A549 (cell line): ENCODE measurements around the gene IL1A. TPM values are rescaled to one million over a fixed set of nuclear protein-coding genes. Genes with fewer than 3 reads are reported as not detected.

Experiments
- ATAC-seq, 2 experiments: fragments of 200-7000 bp in 1 of 2; fragments of >200 bp in 1 of 2; cut with Nextera tagmentation in 1 of 2; cut with Tn5 transposase in 1 of 2; 3 replicates each; pipeline versions ENCODE4 v1.8.0 to v1.9.1; 2018 to 2020; ENCODE audit warnings: mild to moderate bottlenecking in 1 of 2, moderate library complexity in 1 of 2
- CTCF ChIA-PET: fragments of 300-600 bp; sonication (Branson Sonifier 250); formaldehyde crosslinking; extraction: SDS; loops from one replicate; lab custom pipeline; 2021; ENCODE audit warnings: antibody characterized with exemption, inconsistent platforms; lab: Yijun Ruan, JAX
- POLR2A ChIA-PET: fragments of 350-600 bp; formaldehyde crosslinking; extraction: SDS; loops from one replicate; lab custom pipeline; 2021; ENCODE audit warnings: antibody characterized with exemption, inconsistent platforms; lab: Yijun Ruan, JAX
- DNase-seq, 2 experiments: peaks; one replicate each; pipeline versions ENCODE4 v3.0.0 to v3.0.0-alpha.2; 2011 to 2016; ENCODE audit warnings: low read depth in 1 of 2, low spot score in 1 of 2
- FAIRE-seq: peaks from 2 replicates; lab custom pipeline; 2011; peaks lifted over from hg19 to GRCh38; lab: Jason Lieb, UNC
- H3K27ac ChIP-seq, 2 experiments: fragments of >200 bp; sonication (Bioruptor Twin); formaldehyde crosslinking; 3 replicates each; pipeline ENCODE4 v1.5.1; 2016 to 2017
- H3K4me1 ChIP-seq: fragments of >200 bp; sonication (Bioruptor Twin); formaldehyde crosslinking; 3 replicates; pipeline ENCODE4 v1.6.1; 2016
- H3K4me2 ChIP-seq: fragments of >200 bp; sonication (Bioruptor Twin); formaldehyde crosslinking; 3 replicates; pipeline ENCODE4 v1.6.1; 2016
- H3K4me3 ChIP-seq: fragments of >200 bp; sonication (Bioruptor Twin); formaldehyde crosslinking; 3 replicates; pipeline ENCODE4 v1.5.1; 2016
- H3K9me3 ChIP-seq: fragments of >200 bp; sonication (Bioruptor Twin); formaldehyde crosslinking; 3 replicates; pipeline ENCODE4 v1.6.1; 2016
- CBX2 ChIP-seq: fragments of 200-600 bp; sonication (generic); IDR thresholded peaks from 2 replicates; pipeline ENCODE4 v1.6.1; 2016; ENCODE audit warnings: low read depth, mild to moderate bottlenecking, borderline replicate concordance
- CHD2 ChIP-seq: fragments of 150-350 bp; IDR thresholded peaks from 2 replicates; pipeline ENCODE4 v1.6.1; 2014; ENCODE audit warnings: low read length; ENCODE audit not compliant: partially characterized antibody
- ELK1 ChIP-seq: fragments of 150-350 bp; IDR thresholded peaks from 2 replicates; pipeline ENCODE4 v1.6.1; 2014; ENCODE audit warnings: low read depth, mild to moderate bottlenecking, low read length
- GATA3 ChIP-seq: IDR thresholded peaks from 2 replicates; pipeline ENCODE4 v1.6.1; 2012; ENCODE audit warnings: borderline replicate concordance
- HDAC2 ChIP-seq: fragments of 200-600 bp; sonication (generic); IDR thresholded peaks from 2 replicates; pipeline ENCODE4 v1.6.1; 2016
- HES2 ChIP-seq: fragments of >200 bp; sonication (Bioruptor Twin); formaldehyde crosslinking; IDR thresholded peaks from 2 replicates; pipeline ENCODE4 v1.6.1; 2016
- HOXA7 ChIP-seq: fragments of 250-450 bp; sonication (Bioruptor Pico); IDR thresholded peaks from 2 replicates; pipeline ENCODE4 v1.5.0; 2020; ENCODE audit warnings: mild to moderate bottlenecking, moderate library complexity
- JUN ChIP-seq, 2 experiments: fragments of >200 bp; sonication (Bioruptor Twin); formaldehyde crosslinking; IDR thresholded peaks; 2 replicates in 1 of 2; 3 replicates in 1 of 2; pipeline ENCODE4 v1.6.1; 2016 to 2017
- JUNB ChIP-seq: fragments of >200 bp; sonication (Bioruptor Twin); formaldehyde crosslinking; IDR thresholded peaks from 2 replicates; pipeline ENCODE4 v1.6.1; 2016
- KDM5A ChIP-seq: fragments of 200-600 bp; sonication (generic); IDR thresholded peaks from 2 replicates; pipeline ENCODE4 v1.6.1; 2016; ENCODE audit warnings: antibody characterized with exemption, mild to moderate bottlenecking
- MAFK ChIP-seq: fragments of 450-650 bp; IDR thresholded peaks from 2 replicates; pipeline ENCODE4 v1.6.1; 2014; ENCODE audit not compliant: partially characterized antibody
- NFE2L2 ChIP-seq: fragments of 150-350 bp; conservative IDR thresholded peaks from 2 replicates; pipeline ENCODE4 v1.6.1; 2014; ENCODE audit warnings: low read length
- NR3C1 ChIP-seq: fragments of >200 bp; sonication (Bioruptor Twin); formaldehyde crosslinking; IDR thresholded peaks from 3 replicates; pipeline ENCODE4 v1.6.1; 2017
- RARB ChIP-seq: fragments of 250-450 bp; sonication (Bioruptor Pico); IDR thresholded peaks from 2 replicates; pipeline ENCODE4 v1.8.0; 2021; ENCODE audit warnings: mild to moderate bottlenecking, moderate library complexity
- ZFP36 ChIP-seq: fragments of 450-650 bp; IDR thresholded peaks from 2 replicates; pipeline ENCODE4 v1.6.1; 2014; ENCODE audit warnings: borderline replicate concordance; ENCODE audit not compliant: partially characterized antibody
- ZNF302 ChIP-seq: fragments of 250-450 bp; sonication (Bioruptor Pico); IDR thresholded peaks from 2 replicates; pipeline ENCODE4 v1.9.0; 2021; ENCODE audit warnings: inconsistent platforms, mild to moderate bottlenecking, moderate library complexity
- ZSCAN20 ChIP-seq: fragments of 250-450 bp; sonication (Bioruptor Pico); IDR thresholded peaks from 2 replicates; pipeline ENCODE4 v1.8.0; 2022; ENCODE audit warnings: mild to moderate bottlenecking, moderate library complexity
- WGBS: methylation state at CpG from one replicate; pipeline ENCODE4 v1.1.6; 2017; ENCODE audit errors: missing lambda C conversion rate; 5-methylcytosine and 5-hydroxymethylcytosine counted together
- polyA plus RNA-seq, 4 experiments: library from polyadenylated mRNA; depleted of rRNA in 3 of 4; stranded (reverse); fragments of >200 nt; fragmentation: RNase III in 1 of 4; extraction: RNeasy Plus Mini Kit Qiagen cat#74134 plus additional on column Dnase treatment in 1 of 4; gene quantifications; 2 replicates in 3 of 4; 3 replicates in 1 of 4; pipeline ENCODE4 v1.2.3, GENCODE V29; 2011 to 2017
- TF ChIP-seq, protein P1 (sequence below): fragments of 250-450 bp; sonication (Bioruptor Pico); IDR thresholded peaks from 2 replicates; pipeline ENCODE4 v1.5.0; 2021; ENCODE audit warnings: mild to moderate bottlenecking, moderate library complexity, borderline replicate concordance
- TF ChIP-seq, protein P2 (sequence below): IDR thresholded peaks from 2 replicates; pipeline ENCODE4 v1.6.1; 2012; ENCODE audit warnings: low read depth, borderline replicate concordance
- TF ChIP-seq, protein P3 (sequence below): fragments of 450-650 bp; IDR thresholded peaks from 2 replicates; pipeline ENCODE4 v1.6.1; 2014; ENCODE audit warnings: antibody characterized with exemption
- TF ChIP-seq, protein P4 (sequence below): IDR thresholded peaks from 2 replicates; pipeline ENCODE4 v1.6.1; 2012

IL1A gene
- polyA plus RNA-seq, 2 of the 4 experiments (the other 2 are of a cell fraction) = 0.25 TPM; not detected in 1

DNA sequence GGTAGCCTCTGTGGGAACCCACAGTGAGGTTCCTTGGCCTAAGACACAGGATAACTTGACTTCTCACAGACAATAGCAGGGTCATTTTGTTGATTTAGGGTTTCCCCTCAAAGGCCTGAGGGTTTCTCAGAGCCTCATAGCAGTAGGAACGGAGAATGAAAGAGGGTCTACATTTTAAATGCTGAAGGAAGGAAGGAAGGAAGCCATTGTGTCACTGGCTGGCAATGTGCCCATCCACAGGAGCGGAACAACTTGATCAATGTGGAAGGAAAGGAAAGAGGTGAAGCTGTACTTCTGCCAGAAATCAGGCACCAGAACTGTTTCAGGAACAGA lies 47.2 kb upstream of the IL1A start (continued):
- TF ChIP-seq, protein P1, sequence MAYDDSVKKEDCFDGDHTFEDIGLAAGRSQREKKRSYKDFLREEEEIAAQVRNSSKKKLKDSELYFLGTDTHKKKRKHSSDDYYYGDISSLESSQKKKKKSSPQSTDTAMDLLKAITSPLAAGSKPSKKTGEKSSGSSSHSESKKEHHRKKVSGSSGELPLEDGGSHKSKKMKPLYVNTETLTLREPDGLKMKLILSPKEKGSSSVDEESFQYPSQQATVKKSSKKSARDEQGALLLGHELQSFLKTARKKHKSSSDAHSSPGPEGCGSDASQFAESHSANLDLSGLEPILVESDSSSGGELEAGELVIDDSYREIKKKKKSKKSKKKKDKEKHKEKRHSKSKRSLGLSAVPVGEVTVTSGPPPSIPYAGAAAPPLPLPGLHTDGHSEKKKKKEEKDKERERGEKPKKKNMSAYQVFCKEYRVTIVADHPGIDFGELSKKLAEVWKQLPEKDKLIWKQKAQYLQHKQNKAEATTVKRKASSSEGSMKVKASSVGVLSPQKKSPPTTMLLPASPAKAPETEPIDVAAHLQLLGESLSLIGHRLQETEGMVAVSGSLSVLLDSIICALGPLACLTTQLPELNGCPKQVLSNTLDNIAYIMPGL (CRISPR knock-in tag) = no peak
- TF ChIP-seq, protein P2, sequence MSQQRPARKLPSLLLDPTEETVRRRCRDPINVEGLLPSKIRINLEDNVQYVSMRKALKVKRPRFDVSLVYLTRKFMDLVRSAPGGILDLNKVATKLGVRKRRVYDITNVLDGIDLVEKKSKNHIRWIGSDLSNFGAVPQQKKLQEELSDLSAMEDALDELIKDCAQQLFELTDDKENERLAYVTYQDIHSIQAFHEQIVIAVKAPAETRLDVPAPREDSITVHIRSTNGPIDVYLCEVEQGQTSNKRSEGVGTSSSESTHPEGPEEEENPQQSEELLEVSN = no peak
- TF ChIP-seq CHD2 = no peak
- TF ChIP-seq CBX2 = no peak
- no peak for TF ChIP-seq ELK1
- no peak for TF ChIP-seq MAFK
- no peak for TF ChIP-seq HDAC2
- TF ChIP-seq ZFP36 = no peak
- TF ChIP-seq KDM5A = no peak
- TF ChIP-seq JUN (IDR thresholded peaks at IDR 0.05) = no peak
- no peak for TF ChIP-seq ZNF302 (CRISPR knock-in tag)
- TF ChIP-seq, protein P3, sequence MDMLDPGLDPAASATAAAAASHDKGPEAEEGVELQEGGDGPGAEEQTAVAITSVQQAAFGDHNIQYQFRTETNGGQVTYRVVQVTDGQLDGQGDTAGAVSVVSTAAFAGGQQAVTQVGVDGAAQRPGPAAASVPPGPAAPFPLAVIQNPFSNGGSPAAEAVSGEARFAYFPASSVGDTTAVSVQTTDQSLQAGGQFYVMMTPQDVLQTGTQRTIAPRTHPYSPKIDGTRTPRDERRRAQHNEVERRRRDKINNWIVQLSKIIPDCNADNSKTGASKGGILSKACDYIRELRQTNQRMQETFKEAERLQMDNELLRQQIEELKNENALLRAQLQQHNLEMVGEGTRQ = no peak
- no peak for TF ChIP-seq HES2
- no peak for TF ChIP-seq NFE2L2
- TF ChIP-seq HOXA7 (CRISPR knock-in tag) = no peak

DNA sequence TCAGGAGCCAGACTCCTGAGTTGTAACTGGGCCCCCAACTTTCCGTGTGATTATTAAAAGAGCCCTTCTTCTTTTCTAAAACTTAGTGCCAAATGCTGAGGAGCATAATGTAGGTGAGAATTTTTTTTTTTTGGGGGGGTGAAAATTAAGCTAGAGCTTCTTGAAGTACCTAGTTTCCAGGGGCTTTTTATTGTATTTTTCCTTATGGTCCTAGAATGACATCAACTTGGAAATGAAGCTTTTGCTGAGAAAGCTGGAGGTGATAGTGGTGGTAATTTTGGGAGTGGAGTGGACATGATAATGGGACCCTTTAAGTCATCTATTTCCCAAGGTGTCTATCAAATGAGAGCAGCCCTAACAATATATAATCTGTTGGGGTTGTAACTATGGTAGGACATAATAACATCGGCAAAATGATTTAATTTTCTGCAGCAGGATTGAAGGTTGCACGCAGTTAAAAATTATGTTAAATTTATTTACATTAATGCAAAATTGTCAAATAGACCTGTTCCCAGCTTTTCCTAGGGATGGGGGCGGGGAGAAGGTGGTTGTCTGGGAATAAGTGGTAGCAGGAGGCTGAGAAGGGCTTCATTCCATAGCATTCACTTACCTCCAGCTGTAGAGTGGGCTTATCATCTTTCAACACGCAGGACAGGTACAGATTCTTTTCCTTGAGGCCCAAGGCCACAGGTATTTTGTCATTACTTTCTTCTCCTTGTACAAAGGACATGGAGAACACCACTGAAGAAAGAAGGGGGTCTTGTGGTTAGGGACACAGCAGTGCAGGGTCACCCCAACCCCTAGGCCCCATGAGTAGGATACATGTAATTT lies 46.6 kb upstream of the IL1A start:
- POLR2A ChIA-PET = no interaction called here
- CTCF ChIA-PET = interaction anchor here (1.6 kb wide), 1 partner anchor 54 kb away, joined by 5 read pairs; no protein-coding TSS in a partner anchor
- TF ChIP-seq ZFP36 = no peak
- TF ChIP-seq KDM5A = no peak
- no peak for TF ChIP-seq NR3C1
- no peak for TF ChIP-seq GATA3
- no peak for TF ChIP-seq RARB (CRISPR knock-in tag)
- no peak for TF ChIP-seq JUNB
- TF ChIP-seq MAFK = no peak
- TF ChIP-seq ZSCAN20 = no peak
- TF ChIP-seq, protein P4, sequence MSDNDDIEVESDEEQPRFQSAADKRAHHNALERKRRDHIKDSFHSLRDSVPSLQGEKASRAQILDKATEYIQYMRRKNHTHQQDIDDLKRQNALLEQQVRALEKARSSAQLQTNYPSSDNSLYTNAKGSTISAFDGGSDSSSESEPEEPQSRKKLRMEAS = no peak

More for the DNA sequence above, 46.6 kb upstream of the IL1A start:
- H3K4me2 ChIP-seq = no peak overlapping the region
- no peak for ATAC-seq
- no peak overlapping the region for H3K4me3 ChIP-seq
- no peak for FAIRE-seq
- H3K9me3 ChIP-seq = no peaks in the 10 kb centered on the region
- DNase-seq = no peak
- peaks cover 11% of the 10 kb centered on the region for H3K4me1 ChIP-seq
- WGBS = 73% methylated on average over 5 of the region's 5 CpGs
- no peak overlapping the region for H3K27ac ChIP-seq
